Type B pancreatic cell (in vitro differentiated cells): ENCODE results near the gene CEACAM4. TPM values are rescaled to one million over a fixed set of nuclear protein-coding genes. Genes with fewer than 3 reads are reported as not detected.
A peak's percentile ranks its signal among the peaks of the same experiment; 100 is the strongest.

Experiments
- DNase-seq: peaks from one replicate; pipeline ENCODE4 v3.0.0; 2021; ENCODE audit warnings: mixed read lengths; ENCODE audit not compliant: unreplicated experiment; ENCODE audit errors: extremely low spot score
- H3K27ac Mint-ChIP-seq: 2 replicates; pipeline ENCODE4 v1.8.0; 2021; ENCODE audit warnings: mild to moderate bottlenecking, mixed read lengths
- H3K27me3 Mint-ChIP-seq: 2 replicates; pipeline ENCODE4 v1.8.0; 2021; ENCODE audit warnings: mixed read lengths
- H3K36me3 Mint-ChIP-seq: 2 replicates; pipeline ENCODE4 v1.8.0; 2021; ENCODE audit warnings: mixed read lengths
- H3K4me1 Mint-ChIP-seq: one replicate; pipeline ENCODE4 v1.8.0; 2021; ENCODE audit warnings: mixed read lengths; ENCODE audit not compliant: unreplicated experiment
- H3K4me3 Mint-ChIP-seq: 2 replicates; pipeline ENCODE4 v1.8.0; 2021; ENCODE audit warnings: mild to moderate bottlenecking, mixed read lengths
- H3K9me3 Mint-ChIP-seq: 2 replicates; pipeline ENCODE4 v1.8.0; 2021; ENCODE audit warnings: mixed read lengths
- total RNA-seq: library from RNA; stranded (reverse); gene quantifications from 2 replicates; pipeline ENCODE4 v1.2.1, GENCODE V29; 2021; ENCODE audit warnings: low replicate concordance
- TF ChIP-seq, protein P1 (sequence below): fragments of 200-600 bp; sonication (generic); conservative IDR thresholded peaks from 2 replicates; pipeline ENCODE4 v1.5.0; 2021; ENCODE audit warnings: antibody characterized with exemption, mild to moderate bottlenecking

The CEACAM4 gene
- total RNA-seq, 1 donor from 2014 or later = not detected

DNA sequence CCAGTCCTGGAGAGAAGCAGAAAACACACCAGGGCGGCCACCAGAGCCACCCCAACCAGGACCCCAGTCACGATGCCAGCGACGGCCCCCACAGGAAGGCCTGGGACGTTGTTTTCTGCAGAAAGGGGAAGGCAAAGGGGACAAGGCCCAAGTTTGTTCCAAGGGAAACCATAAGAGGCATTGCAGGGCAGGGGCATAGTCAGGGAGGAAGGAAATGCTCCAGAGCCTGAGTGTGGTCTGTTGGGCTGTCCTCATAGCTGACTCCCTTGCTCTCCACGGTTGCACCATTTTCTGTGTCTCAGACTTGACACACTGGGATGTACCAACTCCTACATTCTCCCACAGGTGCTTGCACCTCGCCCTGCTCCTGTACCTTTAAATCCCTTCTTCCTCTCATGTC is 5.2 kb downstream of the CEACAM4 start:
- no peaks in the 10 kb centered on the region for H3K4me1 Mint-ChIP-seq
- no peak overlapping the region for H3K27ac Mint-ChIP-seq
- no peaks in the 10 kb centered on the region for H3K27me3 Mint-ChIP-seq
- TF ChIP-seq, protein P1, sequence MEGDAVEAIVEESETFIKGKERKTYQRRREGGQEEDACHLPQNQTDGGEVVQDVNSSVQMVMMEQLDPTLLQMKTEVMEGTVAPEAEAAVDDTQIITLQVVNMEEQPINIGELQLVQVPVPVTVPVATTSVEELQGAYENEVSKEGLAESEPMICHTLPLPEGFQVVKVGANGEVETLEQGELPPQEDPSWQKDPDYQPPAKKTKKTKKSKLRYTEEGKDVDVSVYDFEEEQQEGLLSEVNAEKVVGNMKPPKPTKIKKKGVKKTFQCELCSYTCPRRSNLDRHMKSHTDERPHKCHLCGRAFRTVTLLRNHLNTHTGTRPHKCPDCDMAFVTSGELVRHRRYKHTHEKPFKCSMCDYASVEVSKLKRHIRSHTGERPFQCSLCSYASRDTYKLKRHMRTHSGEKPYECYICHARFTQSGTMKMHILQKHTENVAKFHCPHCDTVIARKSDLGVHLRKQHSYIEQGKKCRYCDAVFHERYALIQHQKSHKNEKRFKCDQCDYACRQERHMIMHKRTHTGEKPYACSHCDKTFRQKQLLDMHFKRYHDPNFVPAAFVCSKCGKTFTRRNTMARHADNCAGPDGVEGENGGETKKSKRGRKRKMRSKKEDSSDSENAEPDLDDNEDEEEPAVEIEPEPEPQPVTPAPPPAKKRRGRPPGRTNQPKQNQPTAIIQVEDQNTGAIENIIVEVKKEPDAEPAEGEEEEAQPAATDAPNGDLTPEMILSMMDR = no peak
- peaks cover 5% of the 10 kb centered on the region for H3K9me3 Mint-ChIP-seq
- no peaks in the 10 kb centered on the region for H3K36me3 Mint-ChIP-seq
- H3K4me3 Mint-ChIP-seq = no peak overlapping the region
- no peak for DNase-seq

DNA sequence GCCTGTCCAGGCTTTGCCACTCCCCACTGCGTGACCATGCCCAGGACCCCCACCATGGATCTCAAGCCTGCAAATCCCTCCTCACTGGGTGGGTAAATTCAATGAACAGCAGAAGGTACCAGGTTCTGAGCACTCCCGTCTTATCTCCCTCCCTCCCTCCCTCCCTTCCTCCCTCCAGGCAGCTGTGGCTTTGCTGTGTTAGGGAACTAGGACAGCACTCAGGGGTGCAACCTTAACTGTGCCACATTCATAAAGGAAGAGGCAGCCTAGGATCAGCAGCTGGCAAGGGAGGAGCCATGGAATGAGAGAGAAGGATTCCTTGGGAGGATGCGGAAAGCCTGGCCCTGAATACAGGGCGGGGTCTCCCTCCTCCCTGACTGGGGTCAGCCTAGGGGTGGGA is 5.6 kb downstream of the CEACAM4 start:
- no peaks in the 10 kb centered on the region for H3K36me3 Mint-ChIP-seq
- H3K27ac Mint-ChIP-seq = no peak overlapping the region
- DNase-seq = peak; percentile 58
- H3K9me3 Mint-ChIP-seq = peaks cover 5% of the 10 kb centered on the region
- H3K4me3 Mint-ChIP-seq = no peak overlapping the region
- H3K27me3 Mint-ChIP-seq = no peaks in the 10 kb centered on the region
- TF ChIP-seq, protein P1 = no peak
- H3K4me1 Mint-ChIP-seq = no peaks in the 10 kb centered on the region

- H3K9me3 Mint-ChIP-seq = peaks cover 5% of the 10 kb centered on the region
- H3K4me3 Mint-ChIP-seq = no peak overlapping the region
- H3K27me3 Mint-ChIP-seq = no peaks in the 10 kb centered on the region
- H3K36me3 Mint-ChIP-seq = no peaks in the 10 kb centered on the region
- DNase-seq = peak; percentile 56
- TF ChIP-seq, protein P1 = no peak
- H3K27ac Mint-ChIP-seq = no peak overlapping the region
- no peaks in the 10 kb centered on the region for H3K4me1 Mint-ChIP-seq
Observed at GRCh38 chr19:41620171-41620570, 6.7 kb downstream of the CEACAM4 start.

DNA sequence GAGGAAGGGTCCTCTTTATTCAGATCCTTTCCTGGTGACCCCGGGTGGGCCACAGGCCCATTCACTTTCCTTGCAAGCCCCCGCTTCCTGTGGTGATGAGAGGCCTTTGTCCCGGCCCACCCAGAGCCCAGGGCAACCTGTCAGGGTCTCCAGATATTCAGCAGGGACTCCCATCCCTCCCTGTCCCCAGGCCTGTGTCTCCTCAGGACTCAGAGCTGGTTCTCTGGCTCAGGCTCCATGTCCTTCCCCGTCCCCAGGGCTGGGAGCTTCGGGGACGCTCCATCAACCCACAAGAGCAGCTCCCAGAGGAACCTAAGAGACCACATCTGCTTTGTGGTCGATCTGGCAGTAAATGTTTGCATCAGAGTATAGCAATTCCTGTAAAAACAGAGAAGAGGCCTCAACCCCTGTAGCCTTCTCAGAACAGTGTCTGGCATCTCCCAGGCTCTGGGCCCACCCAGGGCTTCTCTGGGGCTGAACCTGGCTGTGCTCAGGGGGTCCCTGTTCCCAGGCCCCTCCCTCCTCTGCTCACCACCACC is 7.8 kb downstream of the CEACAM4 start:
- DNase-seq = no peak
- Mint-ChIP-seq H3K9me3 (peaks cover 10% of the 10 kb centered on the region), H3K4me1 (no peaks in the 10 kb centered on the region)

DNA sequence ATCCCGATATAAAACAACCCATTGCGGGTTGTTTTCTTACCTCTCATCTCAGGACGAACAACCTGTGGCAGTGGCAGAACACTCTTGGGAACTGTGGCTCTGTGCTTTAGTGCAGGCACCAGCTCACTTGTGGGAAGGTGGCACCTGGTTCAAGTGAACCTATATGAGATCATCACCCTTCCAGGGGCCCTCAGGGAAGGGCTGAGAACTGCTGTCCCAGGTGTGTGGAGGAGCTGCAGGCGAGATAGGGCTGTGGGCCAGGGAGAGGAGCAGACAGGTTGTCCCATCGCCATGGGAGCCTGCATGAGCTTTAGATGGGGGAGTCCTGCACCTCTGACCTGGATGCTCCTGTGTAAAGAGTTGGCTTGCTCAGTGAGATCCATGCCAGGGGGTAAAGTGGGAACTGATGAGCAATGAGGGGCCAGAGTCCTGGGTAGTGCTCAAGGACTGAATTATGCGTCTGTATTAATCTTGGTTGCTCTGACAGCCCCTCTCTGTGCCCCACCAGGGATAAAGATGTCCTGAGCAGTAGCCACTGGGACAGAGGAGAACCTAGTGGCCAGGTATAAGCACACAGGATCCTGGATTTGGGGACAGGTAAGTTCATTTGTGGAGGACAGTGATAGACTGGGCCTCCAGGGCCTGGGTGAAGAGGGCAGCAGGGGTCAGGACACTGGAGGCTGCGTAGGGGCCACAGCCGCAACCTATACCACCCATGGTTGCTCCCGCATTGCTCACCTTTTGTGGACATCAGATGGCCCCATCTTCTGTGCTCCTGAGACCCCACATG is 8.7 kb downstream of the CEACAM4 start:
- TF ChIP-seq, protein P1 = no peak
- H3K9me3 Mint-ChIP-seq = peaks cover 11% of the 10 kb centered on the region
- peak; percentile 29 for DNase-seq

More for the DNA sequence above, 7.8 kb downstream of the CEACAM4 start:
- Mint-ChIP-seq H3K36me3 (no peaks in the 10 kb centered on the region), H3K27me3 (no peaks in the 10 kb centered on the region), H3K27ac (no peak overlapping the region), H3K4me3 (no peak overlapping the region)
- TF ChIP-seq, protein P1 = no peak

More for the DNA sequence above, 8.7 kb downstream of the CEACAM4 start:
- Mint-ChIP-seq H3K36me3 (no peaks in the 10 kb centered on the region), H3K27me3 (no peaks in the 10 kb centered on the region), H3K27ac (no peak overlapping the region), H3K4me1 (no peaks in the 10 kb centered on the region), H3K4me3 (no peak overlapping the region)
